ENCODE data around the gene TMF1. TPM values are rescaled to one million over a fixed set of nuclear protein-coding genes. Genes with fewer than 3 reads are reported as not detected.

Gene TMF1
- total RNA-seq, 1 donor from 2014 or later: 43.1 TPM

- H3K36me3 Mint-ChIP-seq (ENCODE audit: low read depth): peaks cover 43% of the 10 kb centered on the region
- intact Hi-C loops (cut with micrococcal nuclease): loop anchor here (10.0 kb wide), 1 partner anchor 1998 kb away; no protein-coding TSS in a partner anchor
Observed at GRCh38 chr3:69087030-69087791, 35.1 kb upstream of the TMF1 start.

GRCh38 chr3:69085833-69086722 lies 33.9 kb upstream of the TMF1 start:
- H3K4me3 Mint-ChIP-seq: peak overlapping the region; percentile 98
- H3K36me3 Mint-ChIP-seq (ENCODE audit: low read depth): peaks cover 35% of the 10 kb centered on the region
- DNase-seq (ENCODE audit: low spot score): no peak
- peaks cover 67% of the 10 kb centered on the region for H3K4me1 Mint-ChIP-seq (ENCODE audit: low read depth)
- intact Hi-C loops (cut with micrococcal nuclease): loop anchor here (2.0 to 10.0 kb wide), 4 partner anchors 73 to 1999 kb away; partner anchors contain the start of gene EOGT
- no peaks in the 10 kb centered on the region for H3K9me3 Mint-ChIP-seq
- H3K27ac Mint-ChIP-seq: peak overlapping the region; percentile 94
- H3K27me3 Mint-ChIP-seq (ENCODE audit: insufficient read depth): no peaks in the 10 kb centered on the region

More at GRCh38 chr3:69087030-69087791, 35.1 kb upstream of the TMF1 start:
- H3K4me3 Mint-ChIP-seq: peak overlapping the region; percentile 98
- peaks cover 66% of the 10 kb centered on the region for H3K4me1 Mint-ChIP-seq (ENCODE audit: low read depth)
- no peaks in the 10 kb centered on the region for H3K27me3 Mint-ChIP-seq (ENCODE audit: insufficient read depth)
- peak overlapping the region; percentile 92 for H3K27ac Mint-ChIP-seq
- no peaks in the 10 kb centered on the region for H3K9me3 Mint-ChIP-seq
- DNase-seq (ENCODE audit: low spot score): no peak

- intact Hi-C loops (cut with micrococcal nuclease): loop anchor here (2.0 to 10.0 kb wide), 4 partner anchors 72 to 2000 kb away; partner anchors contain the start of gene EOGT
Observed at GRCh38 chr3:69085168-69085832, 33.2 kb upstream of the TMF1 start.

GRCh38 chr3:69084326-69085167 lies 32.4 kb upstream of the TMF1 start, which contains the start of gene ARL6IP5:
TSS of gene ARL6IP5 (plus strand) at chr3:69084937. CDS start at chr3:69085048, 111 bp downstream.
- Mint-ChIP-seq H3K36me3 (ENCODE audit: low read depth) (peaks cover 23% of the 10 kb centered on the region), H3K4me1 (ENCODE audit: low read depth) (peaks cover 61% of the 10 kb centered on the region), H3K9me3 (no peaks in the 10 kb centered on the region), H3K27me3 (ENCODE audit: insufficient read depth) (no peaks in the 10 kb centered on the region), H3K27ac (peak within 1 kb of the TSS; percentile 94), H3K4me3 (peak within 1 kb of the TSS; percentile 98)
- peak; percentile 89 for DNase-seq (ENCODE audit: low spot score)
- intact Hi-C loops (cut with micrococcal nuclease): loop anchor here (1.0 to 10.0 kb wide), 7 partner anchors 8 to 2000 kb away; partner anchors contain the start of gene EOGT

More at GRCh38 chr3:69085168-69085832, 33.2 kb upstream of the TMF1 start:
- peak overlapping the region; percentile 94 for H3K27ac Mint-ChIP-seq
- DNase-seq (ENCODE audit: low spot score): no peak
- H3K36me3 Mint-ChIP-seq (ENCODE audit: low read depth): peaks cover 29% of the 10 kb centered on the region
- peaks cover 68% of the 10 kb centered on the region for H3K4me1 Mint-ChIP-seq (ENCODE audit: low read depth)
- H3K27me3 Mint-ChIP-seq (ENCODE audit: insufficient read depth): no peaks in the 10 kb centered on the region
- H3K9me3 Mint-ChIP-seq: no peaks in the 10 kb centered on the region
- H3K4me3 Mint-ChIP-seq: peak overlapping the region; percentile 98

- intact Hi-C loops (cut with micrococcal nuclease): loop anchor here (1.0 to 10.0 kb wide), 5 partner anchors 24 to 2002 kb away; partner anchors contain the start of gene TMF1
- H3K9me3 Mint-ChIP-seq: no peaks in the 10 kb centered on the region
- no peaks in the 10 kb centered on the region for H3K27me3 Mint-ChIP-seq (ENCODE audit: insufficient read depth)
- peaks cover 61% of the 10 kb centered on the region for H3K4me1 Mint-ChIP-seq (ENCODE audit: low read depth)
- H3K4me3 Mint-ChIP-seq: peak overlapping the region; percentile 98
- peak; percentile 68 for DNase-seq (ENCODE audit: low spot score)
- peaks cover 22% of the 10 kb centered on the region for H3K36me3 Mint-ChIP-seq (ENCODE audit: low read depth)
- H3K27ac Mint-ChIP-seq: peak overlapping the region; percentile 94
Observed at GRCh38 chr3:69082805-69083204, 30.7 kb upstream of the TMF1 start.

- no peaks in the 10 kb centered on the region for H3K9me3 Mint-ChIP-seq
- intact Hi-C loops (cut with micrococcal nuclease): loop anchor here (1.0 to 10.0 kb wide), 5 partner anchors 24 to 2002 kb away; partner anchors contain the start of gene TMF1
- no peaks in the 10 kb centered on the region for H3K27me3 Mint-ChIP-seq (ENCODE audit: insufficient read depth)
- H3K36me3 Mint-ChIP-seq (ENCODE audit: low read depth): peaks cover 24% of the 10 kb centered on the region
- peaks cover 66% of the 10 kb centered on the region for H3K4me1 Mint-ChIP-seq (ENCODE audit: low read depth)
- DNase-seq (ENCODE audit: low spot score): no peak
- peak overlapping the region; percentile 94 for H3K27ac Mint-ChIP-seq
- peak overlapping the region; percentile 98 for H3K4me3 Mint-ChIP-seq
Observed at GRCh38 chr3:69082361-69082760, 30.2 kb upstream of the TMF1 start.

GRCh38 chr3:69081583-69082262 lies 29.6 kb upstream of the TMF1 start:
- Mint-ChIP-seq H3K4me1 (ENCODE audit: low read depth) (peaks cover 70% of the 10 kb centered on the region), H3K27me3 (ENCODE audit: insufficient read depth) (no peaks in the 10 kb centered on the region), H3K27ac (peak overlapping the region; percentile 94), H3K4me3 (peak overlapping the region; percentile 98), H3K36me3 (ENCODE audit: low read depth) (peaks cover 24% of the 10 kb centered on the region), H3K9me3 (no peaks in the 10 kb centered on the region)
- intact Hi-C loops (cut with micrococcal nuclease): loop anchor here (1.0 to 10.0 kb wide), 6 partner anchors 13 to 2003 kb away; partner anchors contain the start of gene TMF1
- DNase-seq (ENCODE audit: low spot score): no peak

- intact Hi-C loops (cut with micrococcal nuclease): loop anchor here (1.0 to 10.0 kb wide), 5 partner anchors 14 to 2004 kb away; partner anchors contain the start of gene EOGT
- no peaks in the 10 kb centered on the region for H3K27me3 Mint-ChIP-seq (ENCODE audit: insufficient read depth)
- peak within 1 kb of the TSS; percentile 94 for H3K27ac Mint-ChIP-seq
- H3K9me3 Mint-ChIP-seq: no peaks in the 10 kb centered on the region
- H3K4me1 Mint-ChIP-seq (ENCODE audit: low read depth): peaks cover 70% of the 10 kb centered on the region
- H3K36me3 Mint-ChIP-seq (ENCODE audit: low read depth): peaks cover 17% of the 10 kb centered on the region
- peak within 1 kb of the TSS; percentile 89 for H3K4me3 Mint-ChIP-seq
- DNase-seq (ENCODE audit: low spot score): peak; percentile 85
Observed at GRCh38 chr3:69080233-69080920, 28.2 kb upstream of the TMF1 start, which contains the start of gene UBA3. TSS of gene UBA3 (minus strand) at chr3:69080365. CDS start at chr3:69080353, 12 bp downstream.

- H3K4me3 Mint-ChIP-seq: peak overlapping the region; percentile 89
- intact Hi-C loops (cut with micrococcal nuclease): loop anchor here (1.0 to 10.0 kb wide), 6 partner anchors 14 to 2005 kb away; partner anchors contain the start of gene EOGT
- peak overlapping the region; percentile 73 for H3K27ac Mint-ChIP-seq
- H3K36me3 Mint-ChIP-seq (ENCODE audit: low read depth): peaks cover 13% of the 10 kb centered on the region
- no peak for DNase-seq (ENCODE audit: low spot score)
- H3K9me3 Mint-ChIP-seq: no peaks in the 10 kb centered on the region
- no peaks in the 10 kb centered on the region for H3K27me3 Mint-ChIP-seq (ENCODE audit: insufficient read depth)
- peaks cover 67% of the 10 kb centered on the region for H3K4me1 Mint-ChIP-seq (ENCODE audit: low read depth)
Observed at GRCh38 chr3:69079269-69080159, 27.4 kb upstream of the TMF1 start.

GRCh38 chr3:69072928-69073327 lies 20.8 kb upstream of the TMF1 start:
- H3K36me3 Mint-ChIP-seq (ENCODE audit: low read depth): peaks cover 38% of the 10 kb centered on the region
- no peaks in the 10 kb centered on the region for H3K9me3 Mint-ChIP-seq
- no peak for DNase-seq (ENCODE audit: low spot score)
- H3K4me1 Mint-ChIP-seq (ENCODE audit: low read depth): peaks cover 37% of the 10 kb centered on the region
- no peak overlapping the region for H3K4me3 Mint-ChIP-seq
- no peak overlapping the region for H3K27ac Mint-ChIP-seq
- intact Hi-C loops (cut with micrococcal nuclease): loop anchor here (1.0 kb wide), 1 partner anchor 9 kb away; no protein-coding TSS in a partner anchor
- no peaks in the 10 kb centered on the region for H3K27me3 Mint-ChIP-seq (ENCODE audit: insufficient read depth)
